PC-9 (cell line): Measurements from ENCODE around the gene SPAG17. TPM values are rescaled to one million over a fixed set of nuclear protein-coding genes. Genes with fewer than 3 reads are reported as not detected.

Source experiments
- BruUV-seq: library from RNA; stranded (reverse); fragments of 400-500 nt; replicated peaks from 2 replicates; lab custom pipeline; 2021; lab: Mats Ljungman, UMichigan
- CTCF ChIA-PET: fragments of 300-600 bp; sonication (Branson Sonifier 250); formaldehyde crosslinking; loops from one replicate; lab custom pipeline; 2022; ENCODE audit warnings: antibody characterized with exemption; lab: Charles Lee
- POLR2A ChIA-PET: fragments of 300-600 bp; sonication (Branson Sonifier 250); formaldehyde crosslinking; loops from one replicate; lab custom pipeline; 2022; ENCODE audit warnings: antibody characterized with exemption; ENCODE audit not compliant: unreplicated experiment; lab: Charles Lee
- DNase-seq, 2 experiments: peaks; one replicate each; pipeline versions ENCODE4 v3.0.0 to v3.0.0-alpha.2; 2015 to 2022; ENCODE audit warnings: mixed read lengths in 1 of 2
- H2AFZ ChIP-seq: fragments of 200-600 bp; sonication (generic); 2 replicates; pipeline ENCODE4 v1.8.1; 2017; ENCODE audit warnings: antibody characterized with exemption
- H3F3A ChIP-seq: fragments of 200-600 bp; sonication (generic); 2 replicates; pipeline ENCODE4 v1.8.1; 2017; ENCODE audit warnings: antibody characterized with exemption, mild to moderate bottlenecking, low read depth; ENCODE audit not compliant: insufficient read depth
- H3K27ac ChIP-seq: fragments of 200-600 bp; sonication (generic); 2 replicates; pipeline ENCODE4 v1.6.1; 2016; ENCODE audit warnings: mixed run types
- H3K27me3 ChIP-seq: fragments of 200-600 bp; sonication (generic); 2 replicates; pipeline ENCODE4 v1.6.1; 2016; ENCODE audit warnings: low read depth, mixed run types; ENCODE audit not compliant: insufficient read depth
- H3K36me3 ChIP-seq: fragments of 200-600 bp; sonication (generic); 2 replicates; pipeline ENCODE4 v1.6.1; 2016; ENCODE audit warnings: low read depth, mixed run types
- H3K4me1 ChIP-seq: fragments of 200-600 bp; sonication (generic); replicated peaks from 2 replicates; pipeline ENCODE4 v1.6.1; 2016; ENCODE audit warnings: mixed run types; ENCODE audit not compliant: insufficient read depth
- H3K4me2 ChIP-seq: fragments of 200-600 bp; sonication (generic); 2 replicates; pipeline ENCODE4 v1.6.1; 2017; ENCODE audit warnings: mixed run types
- H3K4me3 ChIP-seq: fragments of 200-600 bp; sonication (generic); 2 replicates; pipeline ENCODE4 v1.6.1; 2016; ENCODE audit warnings: mixed run types
- H3K79me2 ChIP-seq: fragments of 200-600 bp; sonication (generic); 2 replicates; pipeline ENCODE4 v1.6.1; 2017; ENCODE audit warnings: low read depth, mixed run types
- H3K9me2 ChIP-seq: fragments of 200-600 bp; sonication (generic); 2 replicates; pipeline ENCODE4 v1.8.1; 2017; ENCODE audit warnings: mild to moderate bottlenecking; ENCODE audit not compliant: insufficient read depth
- H3K9me3 ChIP-seq: fragments of 200-600 bp; sonication (generic); 2 replicates; pipeline ENCODE4 v1.8.1; 2016; ENCODE audit warnings: low read depth; ENCODE audit not compliant: insufficient read depth
- H4K20me1 ChIP-seq: fragments of 200-600 bp; sonication (generic); 2 replicates; pipeline ENCODE4 v1.8.1; 2017; ENCODE audit not compliant: insufficient read depth
- CTCF ChIP-seq: fragments of 200-600 bp; sonication (generic); conservative IDR thresholded peaks from 2 replicates; pipeline ENCODE4 v1.6.1; 2017; ENCODE audit warnings: mixed run types, antibody characterized with exemption, mild to moderate bottlenecking, moderate library complexity
- EZH2 ChIP-seq: fragments of 200-600 bp; sonication (generic); IDR thresholded peaks from 2 replicates; pipeline ENCODE4 v1.8.0; 2017; ENCODE audit warnings: antibody characterized with exemption, low read depth
- intact Hi-C: fragments of 100-400 bp; cut with micrococcal nuclease; formaldehyde crosslinking; loops from one replicate; pipeline ENCODE4 v1.10.0; 2022; ENCODE audit not compliant: unreplicated experiment
- total RNA-seq: library from RNA; stranded (reverse); gene quantifications from 2 replicates; pipeline ENCODE4 v1.2.3, GENCODE V29; 2021

SPAG17 gene
- total RNA-seq, 1 experiment from 2014 or later = not detected

GRCh38 chr1:117976381-117976780 lies 208.6 kb downstream of the SPAG17 start:
- Histone ChIP-seq H3K4me3 (no peak overlapping the region), H3K27ac (no peak overlapping the region), H3K9me3 (no peaks in the 10 kb centered on the region), H3K4me1 (no peaks in the 10 kb centered on the region), H3K79me2 (no peaks in the 10 kb centered on the region), H3K27me3 (peaks cover 29% of the 10 kb centered on the region), H4K20me1 (no peaks in the 10 kb centered on the region), H3K9me2 (no peaks in the 10 kb centered on the region), H3F3A (no peaks in the 10 kb centered on the region), H3K4me2 (no peak overlapping the region), H2AFZ (no peak overlapping the region), H3K36me3 (no peaks in the 10 kb centered on the region)
- ChIA-PET POLR2A (no interaction called here), CTCF (no interaction called here)
- no TSS peak for BruUV-seq
- intact Hi-C loops = no loop called here
- DNase-seq = no peak
- TF ChIP-seq CTCF (no peak), EZH2 (no peak)

- ChIA-PET POLR2A (no interaction called here), CTCF (no interaction called here)
- Histone ChIP-seq H3K4me1 (no peaks in the 10 kb centered on the region), H3K27me3 (no peaks in the 10 kb centered on the region), H3K36me3 (no peaks in the 10 kb centered on the region), H3K9me2 (no peaks in the 10 kb centered on the region), H3K4me3 (no peak overlapping the region), H2AFZ (no peak overlapping the region), H3K4me2 (no peak overlapping the region), H4K20me1 (no peaks in the 10 kb centered on the region), H3K9me3 (no peaks in the 10 kb centered on the region), H3K27ac (no peak overlapping the region), H3K79me2 (no peaks in the 10 kb centered on the region), H3F3A (0 out of 2 replicates have a peak, but pooled peaks cover 6% of the 10 kb centered on the region)
- no peak for TF ChIP-seq CTCF
- TF ChIP-seq EZH2 = no peak
- intact Hi-C loops = no loop called here
- DNase-seq = no peak
- no TSS peak for BruUV-seq
Observed at GRCh38 chr1:117971777-117972176, 213.3 kb downstream of the SPAG17 start.

GRCh38 chr1:117970252-117970651 lies 214.8 kb downstream of the SPAG17 start:
- H3K4me2 ChIP-seq = no peak overlapping the region
- no peak overlapping the region for H3K27ac ChIP-seq
- DNase-seq = no peak
- H3K4me3 ChIP-seq = no peak overlapping the region
- no TSS peak for BruUV-seq
- intact Hi-C loops = no loop called here
- H3K27me3 ChIP-seq = no peaks in the 10 kb centered on the region
- TF ChIP-seq CTCF (no peak), EZH2 (no peak)
- POLR2A ChIA-PET = no interaction called here
- H3K4me1 ChIP-seq = no peaks in the 10 kb centered on the region
- H2AFZ ChIP-seq = no peak overlapping the region
- CTCF ChIA-PET = no interaction called here
- H3K9me3 ChIP-seq = no peaks in the 10 kb centered on the region
- H3K79me2 ChIP-seq = no peaks in the 10 kb centered on the region
- no peaks in the 10 kb centered on the region for H3K36me3 ChIP-seq
- no peaks in the 10 kb centered on the region for H4K20me1 ChIP-seq
- H3K9me2 ChIP-seq = no peaks in the 10 kb centered on the region
- H3F3A ChIP-seq = 0 out of 2 replicates have a peak, but pooled peaks cover 6% of the 10 kb centered on the region
